ENCODE measurements around the gene HAUS8.
"Not testable (repeated sequence)": the region's sequence is repeated elsewhere in the genome, so short reads cannot be mapped to it uniquely, and the experiment has no call there.

HAUS8 gene

GRCh38 chr19:17031741-17032140 is 43.5 kb downstream of the HAUS8 start:
- no peak for DNase-seq

GRCh38 chr19:17027535-17027975 is 47.7 kb downstream of the HAUS8 start:
- no peak for DNase-seq

DNA sequence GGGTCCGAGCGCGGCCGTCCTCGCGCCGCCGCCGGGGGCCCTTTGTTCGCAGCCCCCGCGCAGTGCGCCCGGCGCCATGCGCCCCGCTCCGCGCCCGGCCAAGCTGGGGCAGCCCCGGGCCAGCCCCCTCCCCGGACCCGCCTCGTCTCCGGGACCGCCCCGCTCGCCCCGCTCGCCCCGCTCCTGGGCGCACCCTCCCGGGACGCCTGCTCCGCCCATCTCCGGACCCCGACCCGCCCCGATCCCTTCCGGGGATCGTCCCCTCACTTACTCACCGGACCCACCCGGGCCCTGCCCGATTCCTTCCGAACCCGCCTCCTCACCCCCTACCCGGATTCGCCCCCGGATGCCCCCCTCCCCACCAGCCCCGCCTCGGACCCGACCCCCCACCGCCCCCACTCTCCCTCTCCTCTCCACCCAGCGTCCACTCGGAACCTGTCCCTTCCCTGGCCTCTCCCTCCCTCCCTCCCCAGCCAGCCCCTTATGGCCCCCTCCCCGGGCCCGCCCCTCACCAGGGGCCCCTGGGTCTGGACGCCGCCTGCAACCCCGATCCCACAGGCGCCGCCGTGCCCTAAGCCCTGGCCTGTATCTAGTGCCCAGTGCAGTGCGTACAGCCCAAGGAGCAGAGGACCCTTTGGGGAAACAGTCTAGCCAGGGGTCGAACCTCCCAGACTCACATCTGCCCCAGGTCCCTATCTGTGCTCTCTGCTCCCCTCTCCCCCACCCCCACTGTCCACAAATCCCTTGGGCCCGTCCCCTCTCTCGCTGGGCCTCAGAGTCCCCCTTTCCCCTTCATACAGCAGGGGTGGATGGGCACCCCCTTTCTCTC is 48.3 kb downstream of the HAUS8 start, which contains the start of gene CPAMD8:
TSS of gene CPAMD8 (minus strand) at position 105 of the 829 bp plus-strand sequence. CDS start 168 bp downstream, outside the sequence.
- DNase-seq: no peak

- peak; percentile 43 for DNase-seq
Measured at GRCh38 chr19:17025991-17026658, 49.1 kb downstream of the HAUS8 start.

- DNase-seq: no peak
Measured at GRCh38 chr19:17025361-17025760, 49.9 kb downstream of the HAUS8 start.

DNA sequence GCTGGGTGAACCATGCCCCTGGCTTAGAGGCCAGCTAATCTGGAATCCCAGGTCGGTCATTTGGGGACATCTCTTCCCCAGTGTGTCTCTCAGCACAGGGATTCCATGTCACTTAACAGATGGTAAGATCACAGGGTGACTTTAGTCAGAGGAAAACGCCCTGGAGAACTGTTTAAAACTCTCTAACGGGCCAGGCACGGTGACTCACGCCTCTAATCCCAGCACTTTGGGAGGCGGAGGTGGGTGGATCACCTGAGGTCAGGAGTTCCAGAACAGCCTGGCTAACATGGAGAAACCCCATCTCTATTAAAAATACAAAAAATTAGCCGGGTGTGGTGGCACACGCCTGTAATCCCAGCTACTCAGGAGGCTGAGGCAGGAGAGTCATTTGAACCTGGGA is 50.3 kb downstream of the HAUS8 start:
- not testable (repeated sequence) for DNase-seq

GRCh38 chr19:17023805-17024204 is 51.4 kb downstream of the HAUS8 start:
- DNase-seq: no peak

DNA sequence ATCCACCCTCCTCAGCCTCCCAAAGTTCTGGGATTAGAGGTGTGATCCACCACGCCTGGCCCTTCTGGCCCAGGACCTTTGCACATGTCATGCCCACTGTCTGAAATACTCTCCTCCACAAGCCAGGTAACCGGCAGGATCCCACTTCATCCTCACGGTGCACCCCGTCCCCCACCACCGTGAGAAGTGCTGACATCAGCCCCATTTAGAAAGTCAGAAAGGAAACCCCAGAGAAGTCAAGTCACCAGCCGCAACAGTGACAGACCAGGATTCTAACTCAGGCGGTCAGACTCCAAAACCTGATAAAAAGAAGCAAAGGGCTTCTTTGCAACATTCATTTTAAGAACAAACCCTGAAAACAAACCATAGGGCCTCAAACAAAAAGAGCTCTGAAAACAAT is 52.5 kb downstream of the HAUS8 start:
- no peak for DNase-seq

- peak; percentile 88 for DNase-seq
Measured at GRCh38 chr19:17021793-17022590, 53.3 kb downstream of the HAUS8 start.

DNA sequence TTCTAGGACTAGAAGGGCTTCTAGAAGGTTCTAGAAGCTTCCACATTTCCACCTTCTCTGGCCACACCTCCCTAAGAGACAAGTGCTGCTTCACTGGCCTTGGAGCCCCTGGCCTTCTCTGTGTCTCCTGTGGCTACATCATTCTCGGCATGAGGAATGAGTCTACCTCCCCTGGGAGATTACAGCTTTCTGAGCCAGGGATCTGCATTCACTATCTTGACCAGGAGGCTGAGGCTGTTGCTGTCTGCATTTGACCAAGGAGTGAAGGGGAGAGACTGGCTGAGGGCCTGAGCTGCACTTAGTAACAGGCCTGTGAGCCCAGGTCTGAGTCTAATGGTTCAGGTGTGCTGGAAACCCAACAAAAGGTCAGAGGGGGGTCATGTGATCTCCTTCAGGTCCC is 53.9 kb downstream of the HAUS8 start:
- no peak for DNase-seq

- DNase-seq: no peak
Measured at GRCh38 chr19:17020823-17021222, 54.4 kb downstream of the HAUS8 start.

GRCh38 chr19:17020385-17020784 is 54.9 kb downstream of the HAUS8 start:
- peak; percentile 22 for DNase-seq

DNA sequence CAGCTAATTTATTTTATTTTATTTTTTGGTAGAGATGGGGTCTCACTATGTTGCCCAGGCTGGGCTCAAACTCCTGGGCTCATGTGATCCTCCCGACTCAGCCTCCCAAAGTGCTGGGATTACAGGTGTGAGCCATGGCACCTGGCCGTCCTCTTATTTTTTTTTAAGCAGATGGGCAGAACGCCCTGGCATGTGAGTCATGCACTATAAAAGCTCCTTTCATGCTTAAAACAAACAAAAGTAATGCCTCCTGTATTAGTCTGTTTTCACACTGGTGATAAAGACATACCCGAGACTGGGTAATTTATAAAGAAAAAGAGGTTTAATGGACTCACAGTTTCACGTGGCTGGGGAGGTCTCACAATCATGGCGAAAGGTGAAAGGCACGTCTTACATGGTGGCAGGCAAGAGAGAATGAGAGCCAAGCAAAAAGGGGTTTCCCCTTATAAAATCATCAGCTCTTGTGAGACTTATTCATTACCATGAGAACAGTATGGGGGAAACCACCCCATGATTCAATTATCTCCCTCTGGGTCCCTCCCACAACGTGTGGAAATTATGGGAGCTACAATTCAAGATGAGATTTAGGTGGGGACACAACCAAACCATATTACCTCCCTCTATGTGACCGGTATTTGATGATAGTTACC is 60.9 kb downstream of the HAUS8 start:
- peak; percentile 59 for DNase-seq

- DNase-seq: no peak
Measured at GRCh38 chr19:17011485-17011884, 63.8 kb downstream of the HAUS8 start.

- DNase-seq: no peak
Measured at GRCh38 chr19:17006579-17006978, 68.7 kb downstream of the HAUS8 start.

- DNase-seq: no peak
Measured at GRCh38 chr19:17005000-17005399, 70.3 kb downstream of the HAUS8 start.

- no peak for DNase-seq
Measured at GRCh38 chr19:17004386-17004785, 70.9 kb downstream of the HAUS8 start.

DNA sequence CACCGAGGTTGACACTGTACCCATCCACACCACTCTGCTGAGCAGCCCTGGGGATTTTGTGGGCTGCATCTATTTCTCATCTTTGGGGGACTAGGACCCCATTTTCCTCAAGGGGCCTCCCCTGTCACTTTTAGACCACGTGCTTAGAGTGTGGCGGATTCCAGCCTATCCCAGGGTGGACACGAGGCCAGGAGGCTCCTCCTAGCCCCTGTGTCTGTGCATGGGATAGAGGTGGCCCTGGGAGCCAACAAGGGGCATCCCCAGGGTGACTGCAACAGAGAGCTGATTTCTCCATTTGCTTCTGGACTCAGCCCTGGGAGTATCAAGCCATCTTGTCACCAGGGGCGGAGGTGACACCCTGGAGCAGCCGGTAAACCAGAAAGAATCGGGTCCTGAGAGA is 72.8 kb downstream of the HAUS8 start:
- DNase-seq: no peak

DNA sequence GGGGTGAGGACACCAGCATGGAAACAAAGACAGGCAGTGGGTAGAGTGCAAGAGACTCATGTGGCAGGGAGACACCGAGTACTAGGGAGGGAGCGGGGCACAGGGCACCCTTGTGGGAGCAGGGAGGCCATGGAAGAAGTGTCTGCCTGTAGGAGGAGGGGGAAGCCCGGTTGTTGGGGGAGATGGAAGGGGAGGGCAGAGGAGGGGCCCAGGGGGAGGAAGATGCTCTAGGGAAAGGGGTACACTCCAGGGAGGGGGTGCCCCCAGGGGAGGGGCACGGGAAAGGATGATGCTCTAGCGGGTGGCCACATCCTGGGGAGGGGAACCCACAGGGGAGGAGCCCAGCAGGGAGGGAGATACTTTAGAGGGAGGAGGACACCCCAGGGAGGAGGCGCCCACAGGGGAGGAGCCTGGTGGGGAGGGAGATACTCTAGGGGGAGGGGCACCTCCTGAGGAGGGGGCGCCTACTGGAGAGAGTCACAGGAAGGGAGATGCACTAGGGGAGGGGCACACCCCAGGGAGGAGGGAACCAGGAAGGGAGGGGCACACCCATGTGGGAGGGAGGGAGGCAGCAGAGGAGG is 73.6 kb downstream of the HAUS8 start:
- DNase-seq: no peak
